Stimulated activated naive CD4-positive, alpha-beta T cell treated with Interleukin-2 at 50 U/mL for 16 hours (primary cell): ENCODE measurements around the gene SLC37A4.
"Not testable (repeated sequence)": the region's sequence is repeated elsewhere in the genome, so short reads cannot be mapped to it uniquely, and the experiment has no call there.

Experiments
- DNase-seq: peaks from one replicate; lab custom pipeline; 2025; lab: John Stamatoyannopoulos, UW

Gene SLC37A4

DNA sequence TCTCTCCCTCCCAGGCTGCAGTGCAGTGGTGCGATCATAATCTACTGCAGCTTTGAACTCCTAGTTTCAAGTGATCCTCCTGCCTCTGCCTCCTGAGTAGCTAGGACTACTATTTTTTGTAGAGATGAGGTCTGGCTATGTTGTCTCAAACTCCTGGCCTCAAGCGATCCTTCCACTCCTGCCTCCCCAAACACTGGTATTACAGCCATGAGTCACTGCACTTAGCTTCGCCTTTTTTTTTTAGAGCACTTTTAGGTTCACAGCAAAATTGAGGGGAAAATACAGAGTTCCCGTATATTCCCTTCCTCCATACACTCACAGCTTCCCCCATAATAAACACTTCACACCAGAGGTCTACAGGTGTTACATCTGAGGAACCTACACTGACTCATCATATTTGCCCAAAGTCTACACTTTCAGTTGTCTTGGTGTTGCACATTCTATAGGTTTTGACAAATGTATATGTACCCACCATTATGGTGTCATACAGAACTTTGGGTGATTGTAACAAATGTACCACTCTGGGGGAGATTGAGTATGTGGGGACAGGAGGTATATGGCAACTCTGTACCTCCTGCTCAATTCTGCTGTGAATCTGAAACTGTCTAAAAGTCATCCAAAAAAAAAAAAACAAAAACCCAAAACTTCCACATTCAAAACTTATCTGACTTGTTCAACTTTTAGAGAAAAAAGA, 11.3 kb upstream of the SLC37A4 start:
- no peak for DNase-seq

GRCh38 chr11:119039471-119039870, 8.8 kb upstream of the SLC37A4 start:
- not testable (repeated sequence) for DNase-seq

DNA sequence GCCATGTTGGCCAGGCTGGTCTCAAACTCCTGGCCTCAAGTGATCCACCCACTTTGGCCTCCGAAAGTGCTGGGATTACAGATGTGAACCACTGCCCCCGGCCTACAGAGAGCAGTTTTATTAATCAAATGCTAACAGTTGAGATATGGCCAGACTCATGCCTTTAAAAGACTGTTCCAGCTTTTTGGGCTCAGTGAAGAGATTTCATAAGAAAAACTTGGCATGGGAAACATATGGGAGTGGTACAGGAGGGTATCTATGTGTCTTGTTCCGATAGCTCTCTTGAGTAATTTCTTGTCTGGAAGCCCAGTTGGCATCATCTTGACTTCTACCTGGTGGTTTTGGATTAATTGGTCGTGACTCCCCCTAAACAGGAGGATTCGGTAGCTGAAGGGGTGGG, 8.2 kb upstream of the SLC37A4 start:
- no peak for DNase-seq

DNA sequence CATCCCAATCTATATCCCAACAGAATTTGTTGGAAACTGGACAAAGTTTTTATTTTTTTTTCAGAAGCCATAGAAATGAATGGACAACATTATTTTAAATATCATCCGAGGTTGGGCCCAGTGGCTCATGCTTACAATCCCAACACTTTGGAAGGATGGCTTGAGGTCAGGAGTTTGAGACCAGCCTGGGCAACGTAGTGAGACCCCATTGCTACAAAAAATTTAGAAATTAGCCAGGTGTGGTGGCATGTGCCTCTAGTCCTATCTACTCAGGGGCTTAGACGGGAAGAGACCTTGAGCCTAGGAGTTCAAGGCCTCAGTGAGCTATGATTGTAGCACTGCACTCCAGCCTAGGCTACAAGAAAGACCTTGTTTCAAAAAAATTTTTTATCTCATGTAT, 4.1 kb upstream of the SLC37A4 start:
- no peak for DNase-seq

GRCh38 chr11:119033421-119033820, 2.7 kb upstream of the SLC37A4 start:
- DNase-seq, result not testable (repeated sequence)

GRCh38 chr11:119031912-119032280, 1.2 kb upstream of the SLC37A4 start:
- DNase-seq, result no peak

GRCh38 chr11:119030029-119030328, 698 bp downstream of the SLC37A4 start:
- DNase-seq, result peak; percentile 23

DNA sequence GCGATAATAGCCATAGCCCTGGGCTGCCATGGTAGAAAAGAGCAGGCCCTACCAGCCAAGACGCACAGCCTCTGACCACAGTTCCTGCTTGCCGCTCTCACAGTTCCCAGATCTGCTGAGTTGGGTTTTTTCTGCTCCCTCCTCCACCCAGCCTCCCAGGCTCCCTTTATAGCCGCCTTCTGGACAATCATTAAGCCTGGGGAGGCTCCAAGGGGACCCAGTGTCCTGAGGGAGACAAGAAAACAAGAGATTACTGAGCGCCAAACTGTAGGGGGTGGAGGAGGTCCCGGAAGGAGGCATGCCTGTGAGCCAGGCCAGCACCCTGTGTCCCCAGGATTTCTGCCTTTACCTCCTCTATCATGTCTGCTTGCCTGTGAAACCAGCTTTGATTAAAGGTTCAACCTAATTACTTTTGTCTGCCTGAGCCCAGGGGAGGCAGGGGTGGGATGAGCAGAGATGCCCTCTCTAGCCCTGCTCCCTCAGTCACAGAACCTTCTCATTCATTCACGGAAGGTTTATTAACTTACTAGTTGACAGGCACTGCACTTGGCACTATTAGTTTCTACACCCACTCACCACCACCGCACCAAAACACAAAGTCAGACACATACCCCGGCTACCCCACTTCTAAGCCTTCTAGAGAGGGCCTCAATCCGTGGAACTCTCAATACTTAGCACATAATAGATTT, 1.2 kb downstream of the SLC37A4 start:
- DNase-seq, result peak; percentile 61

DNA sequence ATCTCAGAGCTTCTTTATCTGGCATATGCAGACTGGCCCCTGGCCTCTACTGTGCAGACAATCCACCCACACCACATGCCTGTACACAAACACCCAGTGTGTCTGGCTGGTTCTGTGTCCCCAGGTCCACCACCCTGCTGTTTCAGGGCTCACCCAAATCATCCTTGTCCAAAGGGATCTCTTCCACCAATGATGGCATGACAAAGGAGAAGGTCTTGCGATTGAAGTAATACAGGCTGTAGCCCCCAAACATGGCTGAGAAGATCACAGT, 1.7 kb downstream of the SLC37A4 start:
- no peak for DNase-seq

GRCh38 chr11:119028346-119029068, 2.2 kb downstream of the SLC37A4 start:
- no peak for DNase-seq

GRCh38 chr11:119027561-119028345, 2.9 kb downstream of the SLC37A4 start:
- no peak for DNase-seq

DNA sequence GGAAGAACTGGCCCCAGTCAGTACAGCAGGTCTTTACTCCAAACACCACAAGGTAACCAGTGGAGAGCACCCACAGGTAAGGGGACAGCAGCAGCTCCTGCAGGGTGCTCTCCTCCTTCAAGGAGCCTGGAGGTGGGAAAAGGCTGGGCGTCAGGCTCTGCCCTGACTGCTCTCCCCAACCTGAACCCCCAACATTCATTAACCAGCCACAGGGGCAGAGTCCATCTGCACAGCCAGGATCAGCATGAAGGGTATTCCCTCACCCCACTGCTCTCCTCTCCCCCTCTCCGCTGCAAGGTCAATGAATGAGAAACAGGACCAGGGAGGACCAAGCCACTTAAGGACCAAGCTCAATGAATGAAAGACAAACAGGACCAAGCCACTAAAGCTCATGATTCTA, 3.7 kb downstream of the SLC37A4 start:
- no peak for DNase-seq

DNA sequence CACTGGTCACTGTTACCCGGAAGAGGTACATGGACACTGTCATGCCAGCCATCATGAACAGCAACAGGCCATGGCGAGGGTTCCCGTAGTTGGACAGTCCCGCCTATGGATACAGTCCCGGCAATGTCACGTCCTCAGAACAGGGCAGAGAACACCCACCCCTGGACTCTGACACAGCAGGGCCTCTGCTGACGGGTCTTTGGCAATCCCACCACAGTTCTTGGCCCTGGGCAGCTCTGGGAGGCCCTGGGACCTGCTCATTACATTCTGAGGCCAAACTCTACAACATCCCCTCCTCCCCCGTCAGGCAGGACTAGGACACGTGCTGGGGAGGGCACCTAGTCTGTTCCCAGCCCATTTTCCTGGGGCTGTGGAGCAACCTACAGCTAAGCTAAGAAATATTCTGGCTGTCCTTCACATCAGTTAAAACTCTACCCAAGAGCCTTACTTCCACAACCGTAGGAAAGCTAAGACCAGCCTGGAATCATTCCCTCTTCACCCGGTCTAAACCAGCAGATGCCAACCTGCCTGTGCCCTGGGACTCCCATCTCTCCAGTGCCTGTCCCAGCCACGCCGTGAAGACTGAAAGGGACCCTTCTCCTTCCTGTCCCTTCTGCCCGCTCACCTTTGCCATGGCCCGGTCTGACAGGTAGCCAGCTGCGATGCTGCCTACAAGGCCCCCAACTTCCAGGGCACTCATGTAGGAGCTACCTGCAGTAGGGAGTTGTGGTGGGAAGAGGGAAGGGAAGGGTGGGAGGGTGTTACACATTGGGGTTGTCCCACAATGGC, 4.5 kb downstream of the SLC37A4 start:
- no peak for DNase-seq

DNA sequence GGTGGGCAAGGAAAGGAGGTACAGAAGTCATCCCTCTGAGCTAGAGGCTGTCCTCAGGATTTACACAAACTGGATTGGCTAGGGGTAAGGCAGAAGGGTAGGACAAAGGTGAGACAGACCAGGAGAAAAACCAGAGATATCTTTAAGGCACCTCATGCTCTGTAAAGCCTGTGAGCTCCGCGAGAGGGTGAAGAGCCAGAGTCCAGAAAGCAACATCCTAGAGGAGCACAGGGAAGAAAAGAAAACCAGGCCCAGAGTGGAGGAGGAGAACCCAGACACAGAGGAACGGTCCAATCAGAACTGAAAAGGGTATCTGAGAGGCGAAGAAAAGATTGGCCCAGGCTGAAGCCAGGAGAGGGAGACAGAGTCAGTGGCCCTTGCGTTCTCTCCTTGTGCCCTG, 5.1 kb downstream of the SLC37A4 start:
- DNase-seq, result no peak

DNA sequence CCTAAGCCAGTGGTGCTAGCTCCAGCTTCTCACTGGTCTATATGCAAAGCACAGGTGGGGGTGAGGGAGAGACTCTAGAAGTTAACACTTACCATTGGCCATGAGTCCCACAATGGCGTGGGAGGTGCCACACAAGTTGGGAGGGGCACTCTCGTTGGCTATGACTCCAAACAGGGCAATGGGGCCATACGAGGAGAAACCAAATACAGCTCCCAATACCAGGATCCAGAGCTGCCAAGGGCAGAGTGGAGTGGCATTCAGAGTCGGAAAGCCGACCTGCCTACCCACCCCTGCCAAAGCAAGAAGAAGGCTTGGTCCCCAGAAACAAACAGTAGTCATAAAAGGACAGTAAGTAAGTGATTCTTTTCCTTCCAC, 5.6 kb downstream of the SLC37A4 start:
- no peak for DNase-seq

- no peak for DNase-seq
These were observed 6.1 kb downstream of the SLC37A4 start for GRCh38 chr11:119024430-119025098.

- no peak for DNase-seq
These were observed 6.9 kb downstream of the SLC37A4 start for GRCh38 chr11:119023741-119024140.

DNA sequence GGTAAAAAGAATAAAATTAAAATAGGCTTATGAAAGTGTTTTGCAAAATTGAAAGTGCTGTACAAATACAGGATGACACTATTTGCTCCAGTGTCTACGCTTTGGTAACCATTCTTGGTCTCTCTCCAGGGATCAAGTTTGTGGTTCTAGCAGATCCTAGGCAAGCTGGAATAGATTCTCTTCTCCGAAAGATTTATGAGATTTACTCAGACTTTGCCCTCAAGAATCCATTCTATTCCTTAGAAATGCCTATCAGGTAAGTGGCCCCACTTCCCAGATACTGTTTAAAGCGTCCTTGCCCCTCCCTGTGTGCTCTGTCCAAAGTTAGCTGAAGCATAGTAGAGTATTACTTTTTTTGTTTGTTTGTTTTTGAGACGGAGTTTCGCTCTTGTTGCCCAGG, 9.0 kb downstream of the SLC37A4 start:
- DNase-seq, result no peak

DNA sequence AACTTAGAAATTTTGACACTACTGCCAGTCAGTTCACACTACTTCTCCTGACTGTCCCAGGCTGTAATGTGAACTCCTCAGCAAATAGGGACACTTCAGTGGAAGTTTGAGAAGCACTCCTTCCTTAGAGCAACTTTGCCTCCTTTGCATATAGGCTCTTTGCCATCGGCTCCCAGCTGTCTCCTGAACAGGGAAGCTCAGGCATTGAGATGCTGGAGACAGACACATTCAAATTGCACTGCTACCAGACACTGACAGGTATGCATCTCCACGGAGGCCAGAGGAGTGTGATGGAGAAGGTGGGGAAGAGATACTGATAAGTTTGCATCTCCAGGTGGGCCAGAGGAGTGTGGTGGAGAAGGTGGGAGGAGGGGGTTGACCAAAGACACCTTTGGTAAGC, 10.7 kb downstream of the SLC37A4 start:
- DNase-seq, result no peak

- DNase-seq, result peak; percentile 97
These were observed 12.4 kb downstream of the SLC37A4 start, which contains the start of the genes RPS25 and TRAPPC4 for GRCh38 chr11:119018074-119018938. Gene RPS25 (minus strand): TSS chr11:119018343. CDS start chr11:119018284, 59 bp downstream. Gene TRAPPC4 (plus strand): TSS chr11:119018766. CDS start chr11:119018796, 30 bp downstream.
